Measurements from ENCODE around the gene MKS1.

MKS1 gene

GRCh38 chr17:58219007-58219788 is at the start of gene MKS1:
TSS of gene MKS1 (minus strand) at chr17:58219255. CDS start at chr17:58219230, 25 bp downstream.
- H3K27ac ChIP-seq (ENCODE audit: low read depth, low read length) = peak within 1 kb of the TSS; percentile 57
- H3K27me3 ChIP-seq (ENCODE audit: control insufficient read depth in 1 of 2, insufficient read depth in 2 of 2, low read length in 2 of 2) = no peaks in the 10 kb centered on the region
- H3K4me1 ChIP-seq (ENCODE audit: insufficient read depth, low read length) = peaks cover 7% of the 10 kb centered on the region
- peak within 1 kb of the TSS; percentile 85 for H3K9ac ChIP-seq (ENCODE audit: low read length)
- no peaks in the 10 kb centered on the region for H3K9me3 ChIP-seq (ENCODE audit: low read length)
- peak within 1 kb of the TSS; percentile 51 to 93 for H3K4me3 ChIP-seq (ENCODE audit: low read depth in 1 of 2, low read length in 2 of 2)
- H3K36me3 ChIP-seq (ENCODE audit: insufficient read depth, low read length) = peaks cover 12% of the 10 kb centered on the region

- Histone ChIP-seq H3K27ac (ENCODE audit: low read depth, low read length) (no peak overlapping the region), H3K9ac (ENCODE audit: low read length) (no peak overlapping the region), H3K36me3 (ENCODE audit: insufficient read depth, low read length) (no peaks in the 10 kb centered on the region), H3K4me1 (ENCODE audit: insufficient read depth, low read length) (no peaks in the 10 kb centered on the region), H3K9me3 (ENCODE audit: low read length) (no peaks in the 10 kb centered on the region), H3K27me3 (ENCODE audit: control insufficient read depth in 1 of 2, insufficient read depth in 2 of 2, low read length in 2 of 2) (peaks cover 0 to 4% of the 10 kb centered on the region in 2 donors), H3K4me3 (ENCODE audit: low read depth in 1 of 2, low read length in 2 of 2) (no peak overlapping the region)
Observed at GRCh38 chr17:58268326-58268725, 49.3 kb upstream of the MKS1 start.

- Histone ChIP-seq H3K9me3 (ENCODE audit: low read length) (no peaks in the 10 kb centered on the region), H3K4me1 (ENCODE audit: insufficient read depth, low read length) (no peaks in the 10 kb centered on the region), H3K27me3 (ENCODE audit: control insufficient read depth in 1 of 2, insufficient read depth in 2 of 2, low read length in 2 of 2) (peaks cover 0 to 4% of the 10 kb centered on the region in 2 donors), H3K9ac (ENCODE audit: low read length) (no peak overlapping the region), H3K27ac (ENCODE audit: low read depth, low read length) (no peak overlapping the region), H3K4me3 (ENCODE audit: low read depth in 1 of 2, low read length in 2 of 2) (no peak overlapping the region), H3K36me3 (ENCODE audit: insufficient read depth, low read length) (no peaks in the 10 kb centered on the region)
Observed at GRCh38 chr17:58267347-58268324, 48.6 kb upstream of the MKS1 start.

GRCh38 chr17:58265902-58266875 is 47.1 kb upstream of the MKS1 start:
- Histone ChIP-seq H3K36me3 (ENCODE audit: insufficient read depth, low read length) (no peaks in the 10 kb centered on the region), H3K9ac (ENCODE audit: low read length) (no peak overlapping the region), H3K4me3 (ENCODE audit: low read depth in 1 of 2, low read length in 2 of 2) (no peak overlapping the region), H3K9me3 (ENCODE audit: low read length) (no peaks in the 10 kb centered on the region), H3K27ac (ENCODE audit: low read depth, low read length) (no peak overlapping the region), H3K4me1 (ENCODE audit: insufficient read depth, low read length) (no peaks in the 10 kb centered on the region), H3K27me3 (ENCODE audit: control insufficient read depth in 1 of 2, insufficient read depth in 2 of 2, low read length in 2 of 2) (peaks cover 0 to 4% of the 10 kb centered on the region in 2 donors)

GRCh38 chr17:58265271-58265670 is 46.2 kb upstream of the MKS1 start:
- no peak overlapping the region for H3K4me3 ChIP-seq (ENCODE audit: low read depth in 1 of 2, low read length in 2 of 2)
- H3K4me1 ChIP-seq (ENCODE audit: insufficient read depth, low read length) = no peaks in the 10 kb centered on the region
- no peaks in the 10 kb centered on the region for H3K36me3 ChIP-seq (ENCODE audit: insufficient read depth, low read length)
- H3K9ac ChIP-seq (ENCODE audit: low read length) = no peak overlapping the region
- no peak overlapping the region for H3K27ac ChIP-seq (ENCODE audit: low read depth, low read length)
- H3K9me3 ChIP-seq (ENCODE audit: low read length) = no peaks in the 10 kb centered on the region
- H3K27me3 ChIP-seq (ENCODE audit: control insufficient read depth in 1 of 2, insufficient read depth in 2 of 2, low read length in 2 of 2) = peaks cover 4 to 7% of the 10 kb centered on the region in 2 donors

GRCh38 chr17:58264407-58265103 is 45.5 kb upstream of the MKS1 start:
- no peaks in the 10 kb centered on the region for H3K36me3 ChIP-seq (ENCODE audit: insufficient read depth, low read length)
- H3K27me3 ChIP-seq (ENCODE audit: control insufficient read depth in 1 of 2, insufficient read depth in 2 of 2, low read length in 2 of 2) = peaks cover 4 to 7% of the 10 kb centered on the region in 2 donors
- no peak overlapping the region for H3K9ac ChIP-seq (ENCODE audit: low read length)
- H3K4me1 ChIP-seq (ENCODE audit: insufficient read depth, low read length) = no peaks in the 10 kb centered on the region
- no peak overlapping the region for H3K27ac ChIP-seq (ENCODE audit: low read depth, low read length)
- no peaks in the 10 kb centered on the region for H3K9me3 ChIP-seq (ENCODE audit: low read length)
- no peak overlapping the region for H3K4me3 ChIP-seq (ENCODE audit: low read depth in 1 of 2, low read length in 2 of 2)

- H3K27me3 ChIP-seq (ENCODE audit: control insufficient read depth in 1 of 2, insufficient read depth in 2 of 2, low read length in 2 of 2) = peaks cover 4 to 7% of the 10 kb centered on the region in 2 donors
- no peaks in the 10 kb centered on the region for H3K9me3 ChIP-seq (ENCODE audit: low read length)
- H3K36me3 ChIP-seq (ENCODE audit: insufficient read depth, low read length) = no peaks in the 10 kb centered on the region
- no peak overlapping the region for H3K4me3 ChIP-seq (ENCODE audit: low read depth in 1 of 2, low read length in 2 of 2)
- H3K9ac ChIP-seq (ENCODE audit: low read length) = no peak overlapping the region
- no peak overlapping the region for H3K27ac ChIP-seq (ENCODE audit: low read depth, low read length)
- H3K4me1 ChIP-seq (ENCODE audit: insufficient read depth, low read length) = no peaks in the 10 kb centered on the region
Observed at GRCh38 chr17:58263773-58264172, 44.7 kb upstream of the MKS1 start.

- Histone ChIP-seq H3K27ac (ENCODE audit: low read depth, low read length) (no peak overlapping the region), H3K27me3 (ENCODE audit: control insufficient read depth in 1 of 2, insufficient read depth in 2 of 2, low read length in 2 of 2) (peaks cover 4 to 7% of the 10 kb centered on the region in 2 donors), H3K4me1 (ENCODE audit: insufficient read depth, low read length) (no peaks in the 10 kb centered on the region), H3K9me3 (ENCODE audit: low read length) (no peaks in the 10 kb centered on the region), H3K4me3 (ENCODE audit: low read depth in 1 of 2, low read length in 2 of 2) (no peak overlapping the region), H3K9ac (ENCODE audit: low read length) (no peak overlapping the region), H3K36me3 (ENCODE audit: insufficient read depth, low read length) (no peaks in the 10 kb centered on the region)
Observed at GRCh38 chr17:58262149-58262548, 43.1 kb upstream of the MKS1 start.

GRCh38 chr17:58254803-58255202 is 35.7 kb upstream of the MKS1 start:
- H3K4me3 ChIP-seq (ENCODE audit: low read depth in 1 of 2, low read length in 2 of 2) = no peak overlapping the region
- H3K4me1 ChIP-seq (ENCODE audit: insufficient read depth, low read length) = no peaks in the 10 kb centered on the region
- peaks cover 0 to 22% of the 10 kb centered on the region in 2 donors for H3K27me3 ChIP-seq (ENCODE audit: control insufficient read depth in 1 of 2, insufficient read depth in 2 of 2, low read length in 2 of 2)
- H3K9ac ChIP-seq (ENCODE audit: low read length) = no peak overlapping the region
- H3K9me3 ChIP-seq (ENCODE audit: low read length) = no peaks in the 10 kb centered on the region
- H3K27ac ChIP-seq (ENCODE audit: low read depth, low read length) = no peak overlapping the region
- no peaks in the 10 kb centered on the region for H3K36me3 ChIP-seq (ENCODE audit: insufficient read depth, low read length)

GRCh38 chr17:58253082-58253481 is 34.0 kb upstream of the MKS1 start:
- Histone ChIP-seq H3K9me3 (ENCODE audit: low read length) (no peaks in the 10 kb centered on the region), H3K4me3 (ENCODE audit: low read depth in 1 of 2, low read length in 2 of 2) (no peak overlapping the region), H3K27me3 (ENCODE audit: control insufficient read depth in 1 of 2, insufficient read depth in 2 of 2, low read length in 2 of 2) (peaks cover 0 to 32% of the 10 kb centered on the region in 2 donors), H3K36me3 (ENCODE audit: insufficient read depth, low read length) (no peaks in the 10 kb centered on the region), H3K4me1 (ENCODE audit: insufficient read depth, low read length) (no peaks in the 10 kb centered on the region), H3K27ac (ENCODE audit: low read depth, low read length) (no peak overlapping the region), H3K9ac (ENCODE audit: low read length) (no peak overlapping the region)
